Cardiac fibroblast (primary cell): ENCODE results near the gene RUBCNL.

ENCODE experiments used
- DNase-seq, 2 donors: peaks; one replicate each; pipeline versions ENCODE4 v3.0.0 to v3.0.0-alpha.2; 2010; ENCODE audit warnings: low read depth in 2 of 2
- H3K4me3 ChIP-seq, 2 donors: replicated peaks in 1 of 2; 1 replicate in 1 of 2; 2 replicates in 1 of 2; pipeline ENCODE4 v1.5.1; 2011; ENCODE audit warnings: low read depth in 2 of 2, low read length in 2 of 2, mild to moderate bottlenecking in 2 of 2, moderate library complexity in 1 of 2
- TF ChIP-seq, protein P1 (sequence below): IDR thresholded peaks from one replicate; pipeline ENCODE4 v1.5.1; 2011; ENCODE audit warnings: low read depth, mild to moderate bottlenecking, low read length, inconsistent platforms

The RUBCNL gene

DNA sequence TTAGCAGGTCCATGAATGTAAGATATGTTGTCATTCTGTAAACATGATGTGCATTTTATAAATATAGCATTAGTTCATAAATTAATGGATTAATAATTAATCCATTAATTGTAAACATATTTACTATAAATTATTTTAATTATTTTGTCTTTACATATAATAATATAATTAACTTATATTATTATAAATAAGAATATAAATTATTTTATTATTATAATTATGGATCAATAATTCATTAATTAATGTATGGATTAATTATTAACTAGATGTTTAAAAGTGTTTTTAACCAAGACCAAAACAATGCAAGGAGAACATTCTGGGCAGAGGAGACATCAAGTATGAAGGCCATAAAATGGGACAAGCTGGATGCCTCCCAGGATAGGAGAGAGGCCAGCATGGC lies 72.0 kb downstream of the RUBCNL start:
- TF ChIP-seq, protein P1, sequence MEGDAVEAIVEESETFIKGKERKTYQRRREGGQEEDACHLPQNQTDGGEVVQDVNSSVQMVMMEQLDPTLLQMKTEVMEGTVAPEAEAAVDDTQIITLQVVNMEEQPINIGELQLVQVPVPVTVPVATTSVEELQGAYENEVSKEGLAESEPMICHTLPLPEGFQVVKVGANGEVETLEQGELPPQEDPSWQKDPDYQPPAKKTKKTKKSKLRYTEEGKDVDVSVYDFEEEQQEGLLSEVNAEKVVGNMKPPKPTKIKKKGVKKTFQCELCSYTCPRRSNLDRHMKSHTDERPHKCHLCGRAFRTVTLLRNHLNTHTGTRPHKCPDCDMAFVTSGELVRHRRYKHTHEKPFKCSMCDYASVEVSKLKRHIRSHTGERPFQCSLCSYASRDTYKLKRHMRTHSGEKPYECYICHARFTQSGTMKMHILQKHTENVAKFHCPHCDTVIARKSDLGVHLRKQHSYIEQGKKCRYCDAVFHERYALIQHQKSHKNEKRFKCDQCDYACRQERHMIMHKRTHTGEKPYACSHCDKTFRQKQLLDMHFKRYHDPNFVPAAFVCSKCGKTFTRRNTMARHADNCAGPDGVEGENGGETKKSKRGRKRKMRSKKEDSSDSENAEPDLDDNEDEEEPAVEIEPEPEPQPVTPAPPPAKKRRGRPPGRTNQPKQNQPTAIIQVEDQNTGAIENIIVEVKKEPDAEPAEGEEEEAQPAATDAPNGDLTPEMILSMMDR = no peak
- no peak for DNase-seq
- no peak overlapping the region for H3K4me3 ChIP-seq

DNA sequence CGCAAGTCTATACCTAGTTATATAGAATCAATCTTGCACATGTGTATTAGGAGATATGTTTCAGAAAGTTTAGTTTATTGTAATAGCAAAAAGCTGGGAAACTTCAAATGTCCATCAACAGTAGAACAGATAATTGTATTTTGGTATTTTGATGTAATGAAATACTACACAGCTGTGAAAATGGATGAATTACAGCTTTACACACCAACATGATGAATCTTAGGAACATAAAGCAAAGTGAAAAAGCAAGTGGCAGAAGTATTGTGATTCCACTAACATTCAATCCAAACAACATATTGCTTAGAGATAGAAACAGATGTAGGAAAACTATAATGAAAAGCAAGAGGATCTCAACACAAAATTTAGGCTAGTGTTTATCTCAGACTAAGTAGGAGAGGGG lies 72.5 kb downstream of the RUBCNL start:
- TF ChIP-seq, protein P1 = no peak
- DNase-seq = no peak
- no peak overlapping the region for H3K4me3 ChIP-seq

DNA sequence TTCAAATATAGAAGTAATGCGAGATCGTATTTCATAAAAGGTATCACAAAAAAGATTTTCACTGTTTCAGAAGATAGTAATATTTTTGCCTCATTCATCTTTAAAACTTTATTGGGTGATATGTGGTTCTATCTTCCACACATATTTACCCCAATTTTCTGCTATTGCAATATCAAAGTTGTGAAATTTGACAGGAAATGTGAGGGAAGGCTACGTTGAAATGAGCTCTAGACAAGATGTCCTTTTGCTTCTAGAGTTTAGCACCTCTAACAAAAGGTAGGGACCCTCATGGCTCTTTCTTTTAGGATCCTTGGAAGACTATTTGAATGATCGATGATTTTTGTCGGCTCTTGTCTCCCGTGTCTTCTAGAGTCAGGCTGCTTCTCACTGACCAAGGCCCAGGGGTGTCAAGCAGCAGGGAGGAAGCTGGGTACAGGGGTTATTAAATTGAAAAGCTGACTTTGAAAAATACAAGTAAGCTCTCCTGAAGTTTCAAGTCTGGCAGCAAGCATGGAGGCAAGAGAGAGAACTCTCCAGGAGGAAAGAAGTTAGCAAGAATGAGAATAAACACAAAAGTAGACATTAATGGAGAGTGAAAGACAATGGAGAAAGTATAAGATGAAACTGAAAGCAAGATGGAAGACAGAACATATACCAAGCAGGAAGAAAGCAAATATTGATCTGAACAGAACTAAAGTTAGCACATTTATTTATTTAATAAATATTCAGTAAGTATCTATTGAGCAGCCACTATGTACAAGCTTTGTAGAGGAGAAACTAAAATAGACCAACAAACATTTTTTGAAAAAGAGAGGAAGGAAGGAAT lies 73.4 kb downstream of the RUBCNL start:
- TF ChIP-seq, protein P1 = no peak
- H3K4me3 ChIP-seq = no peak overlapping the region
- no peak for DNase-seq

DNA sequence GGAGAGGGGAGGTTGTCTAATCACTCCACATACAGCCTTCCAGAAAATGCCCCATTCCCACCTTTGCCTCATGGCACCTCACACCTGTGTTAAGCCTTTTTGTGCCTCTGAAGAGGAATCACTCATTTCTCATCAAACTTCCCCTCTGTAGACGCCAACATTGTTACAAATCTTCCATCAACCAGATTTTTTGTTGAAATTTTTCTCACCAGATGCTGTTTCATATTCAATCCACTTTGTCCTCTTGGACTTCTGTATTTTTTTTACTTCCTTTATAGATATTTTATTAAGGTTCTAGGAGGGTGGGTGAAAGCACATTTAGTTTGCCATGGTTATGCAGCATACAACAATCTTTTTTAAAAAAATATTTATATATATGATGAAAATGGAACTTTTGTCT lies 74.0 kb downstream of the RUBCNL start:
- H3K4me3 ChIP-seq = no peak overlapping the region
- TF ChIP-seq, protein P1 = no peak
- DNase-seq = no peak

DNA sequence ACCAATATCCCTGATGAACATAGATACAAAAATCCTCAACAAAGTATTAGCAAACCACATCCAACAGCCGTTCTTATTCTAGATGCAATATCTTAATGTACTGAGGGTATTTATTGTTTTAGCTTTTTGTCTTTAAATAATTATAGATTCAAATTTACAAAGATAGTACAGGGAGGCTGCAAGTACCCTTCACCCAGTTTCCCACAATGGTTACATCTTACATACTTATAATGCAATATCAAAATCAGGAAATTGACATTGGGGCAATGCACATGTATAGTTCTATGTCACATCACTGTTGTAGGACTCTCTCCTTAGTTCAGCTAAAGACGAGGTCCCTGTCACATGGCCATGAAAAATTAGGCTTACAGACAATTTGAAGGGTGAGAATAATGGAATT lies 75.8 kb downstream of the RUBCNL start:
- no peak overlapping the region for H3K4me3 ChIP-seq
- TF ChIP-seq, protein P1 = no peak
- no peak for DNase-seq

DNA sequence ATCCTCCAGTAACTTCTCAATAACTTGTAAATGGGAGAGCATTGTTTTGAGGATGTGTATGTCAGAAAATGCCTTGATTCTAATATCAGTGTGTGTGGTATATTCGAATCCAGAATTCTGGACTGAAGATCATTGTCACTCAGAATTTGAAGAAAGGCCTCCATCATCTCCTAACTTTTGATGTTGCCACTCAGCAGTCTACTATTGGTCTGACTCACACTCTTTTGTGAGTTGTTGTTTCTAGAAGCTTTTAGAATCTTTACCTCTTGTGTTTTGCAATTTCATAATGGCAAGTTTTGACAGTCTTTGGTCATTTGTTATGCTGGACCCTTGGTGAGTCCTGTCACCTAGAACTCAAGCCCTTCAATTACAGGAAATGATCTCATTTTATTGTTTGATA lies 77.0 kb downstream of the RUBCNL start:
- H3K4me3 ChIP-seq = no peak overlapping the region
- no peak for DNase-seq
- TF ChIP-seq, protein P1 = no peak

DNA sequence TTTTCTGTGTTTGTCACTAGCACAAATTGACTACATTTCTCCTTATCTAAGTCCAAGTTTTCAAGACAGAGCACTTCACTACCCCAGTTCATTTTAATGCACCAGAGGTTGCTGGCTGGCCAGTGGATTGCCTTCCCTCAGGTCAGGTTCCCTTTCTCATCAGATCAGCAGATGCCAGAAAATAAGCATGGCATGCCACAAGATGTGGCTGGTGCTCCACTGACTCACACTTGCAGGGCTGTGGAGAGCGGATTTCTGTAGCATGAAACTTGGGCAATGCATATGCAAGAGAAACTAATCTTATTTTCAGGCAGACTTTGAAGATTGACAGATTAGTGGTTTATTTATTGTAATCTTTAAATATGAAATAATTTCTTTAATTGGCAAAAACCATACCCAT lies 79.5 kb downstream of the RUBCNL start:
- DNase-seq = peak in 1 of 2 donors; percentile 7
- TF ChIP-seq, protein P1 = no peak

More for the DNA sequence above, 79.5 kb downstream of the RUBCNL start:
- H3K4me3 ChIP-seq = no peak overlapping the region
